Lower leg skin (tissue), 3 donors: ENCODE data around the gene MAGEB2.

ENCODE experiments used
- CTCF ChIP-seq, 3 donors: fragments of 450-650 bp; IDR thresholded peaks; one replicate each; pipeline ENCODE4 v1.5.1; 2016; ENCODE audit warnings: antibody characterized with exemption in 3 of 3, mild to moderate bottlenecking in 3 of 3, moderate library complexity in 2 of 3
- POLR2A ChIP-seq, 2 donors: fragments of 450-650 bp; IDR thresholded peaks; one replicate each; pipeline ENCODE4 v1.6.1; 2016 to 2017; ENCODE audit warnings: antibody characterized with exemption in 2 of 2, mild to moderate bottlenecking in 1 of 2, moderate library complexity in 1 of 2

GRCh38 chrX:30230395-30230794, 15.0 kb downstream of the MAGEB2 start, which contains the start of gene MAGEB3:
- TF ChIP-seq CTCF (IDR thresholded peaks at IDR 0.05) (no peak), POLR2A (IDR thresholded peaks at IDR 0.05) (no peak)
